Stomach (tissue), 4 donors: Measurements from ENCODE around the gene DLG5.

Experiments
- EP300 ChIP-seq: sonication (generic); formaldehyde crosslinking; IDR thresholded peaks from one replicate; pipeline ENCODE4 v1.6.1; 2017; ENCODE audit warnings: antibody characterized with exemption
- POLR2A ChIP-seq, 4 donors: fragments of 450-650 bp; IDR thresholded peaks; one replicate each; pipeline ENCODE4 v1.6.1; 2016; ENCODE audit warnings: antibody characterized with exemption in 4 of 4, control low read depth in 2 of 4, mild to moderate bottlenecking in 1 of 4, moderate library complexity in 1 of 4
- POLR2AphosphoS5 ChIP-seq, 3 donors: sonication (generic); formaldehyde crosslinking; IDR thresholded peaks; one replicate each; pipeline ENCODE4 v1.6.1; 2016; ENCODE audit warnings: antibody characterized with exemption in 3 of 3
- TF ChIP-seq, protein P1 (sequence below), 7 experiments: fragments of 450-650 bp in 4 of 7; fragments of 200-600 bp in 3 of 7; sonication (generic) in 3 of 7; IDR thresholded peaks; one replicate each; pipeline ENCODE4 v1.5.1; 2016 to 2019; ENCODE audit warnings: antibody characterized with exemption in 7 of 7, control low read depth in 2 of 7, mild to moderate bottlenecking in 1 of 7

DNA sequence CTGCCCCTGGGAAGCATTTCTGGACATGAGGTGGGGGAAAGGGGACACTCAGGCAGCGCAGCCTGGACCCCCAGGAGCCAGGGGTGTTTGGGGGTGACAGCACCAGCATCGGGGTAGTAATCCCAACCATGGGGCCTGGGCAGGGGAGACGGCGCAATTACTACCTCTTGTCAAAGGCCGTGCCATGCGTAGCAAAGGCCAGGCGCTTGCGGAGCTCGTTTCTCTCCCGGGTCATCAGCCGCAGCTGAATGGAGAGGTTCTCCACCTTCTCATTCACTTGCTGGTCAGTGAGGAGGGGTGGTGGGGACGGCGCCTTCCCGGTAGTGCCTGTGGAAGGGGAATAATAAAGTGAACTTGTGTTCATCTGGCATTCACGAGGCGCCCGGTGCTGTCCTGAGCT lies 70.0 kb downstream of the DLG5 start:
- no peak for TF ChIP-seq POLR2A (IDR thresholded peaks at IDR 0.05)
- TF ChIP-seq, protein P1, sequence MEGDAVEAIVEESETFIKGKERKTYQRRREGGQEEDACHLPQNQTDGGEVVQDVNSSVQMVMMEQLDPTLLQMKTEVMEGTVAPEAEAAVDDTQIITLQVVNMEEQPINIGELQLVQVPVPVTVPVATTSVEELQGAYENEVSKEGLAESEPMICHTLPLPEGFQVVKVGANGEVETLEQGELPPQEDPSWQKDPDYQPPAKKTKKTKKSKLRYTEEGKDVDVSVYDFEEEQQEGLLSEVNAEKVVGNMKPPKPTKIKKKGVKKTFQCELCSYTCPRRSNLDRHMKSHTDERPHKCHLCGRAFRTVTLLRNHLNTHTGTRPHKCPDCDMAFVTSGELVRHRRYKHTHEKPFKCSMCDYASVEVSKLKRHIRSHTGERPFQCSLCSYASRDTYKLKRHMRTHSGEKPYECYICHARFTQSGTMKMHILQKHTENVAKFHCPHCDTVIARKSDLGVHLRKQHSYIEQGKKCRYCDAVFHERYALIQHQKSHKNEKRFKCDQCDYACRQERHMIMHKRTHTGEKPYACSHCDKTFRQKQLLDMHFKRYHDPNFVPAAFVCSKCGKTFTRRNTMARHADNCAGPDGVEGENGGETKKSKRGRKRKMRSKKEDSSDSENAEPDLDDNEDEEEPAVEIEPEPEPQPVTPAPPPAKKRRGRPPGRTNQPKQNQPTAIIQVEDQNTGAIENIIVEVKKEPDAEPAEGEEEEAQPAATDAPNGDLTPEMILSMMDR (IDR thresholded peaks at IDR 0.05): no peak
- TF ChIP-seq EP300: no peak
- TF ChIP-seq POLR2AphosphoS5 (IDR thresholded peaks at IDR 0.05): no peak
